Esophagus squamous epithelium (tissue), 5 donors: Measurements from ENCODE around the gene TLE3. TPM values are rescaled to one million over a fixed set of nuclear protein-coding genes. Genes with fewer than 3 reads are reported as not detected.

Source experiments
- DNase-seq: peaks from one replicate; lab custom pipeline; 2025; lab: John Stamatoyannopoulos, UW
- H3K27ac ChIP-seq, 4 donors: fragments of 200-600 bp; sonication (generic); one replicate each; pipeline ENCODE4 v1.5.1; 2016 to 2019; ENCODE audit warnings: mild to moderate bottlenecking in 1 of 4
- H3K27me3 ChIP-seq, 4 donors: fragments of 200-600 bp; sonication (generic); 1 replicate in 3 of 4; 2 replicates in 1 of 4; pipeline versions ENCODE4 v1.5.1 to v1.6.0; 2017 to 2021; ENCODE audit warnings: antibody characterized with exemption in 1 of 4
- H3K36me3 ChIP-seq, 3 donors: fragments of 200-600 bp; sonication (generic); one replicate each; pipeline ENCODE4 v1.5.1; 2016 to 2019
- H3K4me1 ChIP-seq, 3 donors: fragments of 200-600 bp; sonication (generic); one replicate each; pipeline ENCODE4 v1.5.1; 2017 to 2019
- H3K4me3 ChIP-seq, 4 donors: fragments of 200-600 bp; sonication (generic); 1 replicate in 3 of 4; 2 replicates in 1 of 4; pipeline ENCODE4 v1.5.1; 2016 to 2019; ENCODE audit warnings: mild to moderate bottlenecking in 2 of 4, moderate library complexity in 1 of 4
- H3K9me3 ChIP-seq, 3 donors: fragments of 200-600 bp; sonication (generic); one replicate each; pipeline ENCODE4 v1.5.1; 2016 to 2019
- CTCF ChIP-seq, 6 experiments: fragments of 450-650 bp in 4 of 6; fragments of 200-600 bp in 2 of 6; sonication (generic) in 2 of 6; IDR thresholded peaks; one replicate each; pipeline ENCODE4 v1.5.1; 2016 to 2019; ENCODE audit warnings: antibody characterized with exemption in 6 of 6, mild to moderate bottlenecking in 4 of 6, moderate library complexity in 4 of 6
- POLR2A ChIP-seq, 4 donors: fragments of 450-650 bp; IDR thresholded peaks; one replicate each; pipeline ENCODE4 v1.6.1; 2017; ENCODE audit warnings: antibody characterized with exemption in 4 of 4, mild to moderate bottlenecking in 4 of 4, moderate library complexity in 3 of 4
- WGBS, 2 donors: methylation state at CpG; one replicate each; pipeline ENCODE4 v1.1.5; 2018; 5-methylcytosine and 5-hydroxymethylcytosine counted together
- intact Hi-C: fragments of 100-400 bp; cut with DNase I; formaldehyde crosslinking; loops from one replicate; pipeline ENCODE4 v1.15.0; 2022
- total RNA-seq, 4 donors: library from RNA; depleted of rRNA; stranded (reverse); fragments of >200 nt; gene quantifications; one replicate each; pipeline ENCODE4 v1.1.0, GENCODE V29; 2016
- donor health status: DM: yes; HTN: yes; CAD: no.

TLE3 gene
- total RNA-seq, 4 donors from 2014 or later: 49.6 to 133 (median 64.4) TPM

GRCh38 chr15:70065006-70065722 lies 32.6 kb downstream of the TLE3 start:
- TF ChIP-seq POLR2A (IDR thresholded peaks at IDR 0.05) (no peak), CTCF (IDR thresholded peaks at IDR 0.05) (no peak)
- no peaks in the 10 kb centered on the region for H3K27me3 ChIP-seq
- H3K27ac ChIP-seq: no peak overlapping the region
- H3K9me3 ChIP-seq: no peaks in the 10 kb centered on the region
- H3K36me3 ChIP-seq: peaks cover 28 to 100% (median 34%) of the 10 kb centered on the region in 3 donors
- intact Hi-C loops: no loop called here
- DNase-seq: no peak
- H3K4me3 ChIP-seq: no peak overlapping the region
- 77 to 80% methylated on average over 4 of the region's 6 CpGs for WGBS, 2 donors
- H3K4me1 ChIP-seq: peaks cover 0 to 21% (median 8%) of the 10 kb centered on the region in 3 donors

GRCh38 chr15:70064441-70064840 lies 33.3 kb downstream of the TLE3 start:
- no peaks in the 10 kb centered on the region for H3K27me3 ChIP-seq
- TF ChIP-seq POLR2A (IDR thresholded peaks at IDR 0.05): no peak
- TF ChIP-seq CTCF (IDR thresholded peaks at IDR 0.05): no peak
- intact Hi-C loops: no loop called here
- H3K4me3 ChIP-seq: no peak overlapping the region
- no peak overlapping the region for H3K27ac ChIP-seq
- H3K4me1 ChIP-seq: peaks cover 0 to 21% (median 8%) of the 10 kb centered on the region in 3 donors
- H3K36me3 ChIP-seq: peaks cover 28 to 100% (median 36%) of the 10 kb centered on the region in 3 donors
- DNase-seq: no peak
- H3K9me3 ChIP-seq: no peaks in the 10 kb centered on the region
- WGBS, 2 donors: 55 to 95% methylated on average over 3 of the region's 4 CpGs

GRCh38 chr15:70063980-70064379 lies 33.7 kb downstream of the TLE3 start:
- DNase-seq: no peak
- Histone ChIP-seq H3K36me3 (peaks cover 31 to 100% (median 36%) of the 10 kb centered on the region in 3 donors), H3K9me3 (no peaks in the 10 kb centered on the region), H3K27ac (no peak overlapping the region), H3K4me1 (peaks cover 0 to 21% (median 8%) of the 10 kb centered on the region in 3 donors), H3K4me3 (no peak overlapping the region), H3K27me3 (no peaks in the 10 kb centered on the region)
- 100% methylated on average over 1 to 5 of the region's 7 CpGs for WGBS, 2 donors
- intact Hi-C loops: no loop called here
- TF ChIP-seq CTCF (IDR thresholded peaks at IDR 0.05): no peak
- TF ChIP-seq POLR2A (IDR thresholded peaks at IDR 0.05): no peak

DNA sequence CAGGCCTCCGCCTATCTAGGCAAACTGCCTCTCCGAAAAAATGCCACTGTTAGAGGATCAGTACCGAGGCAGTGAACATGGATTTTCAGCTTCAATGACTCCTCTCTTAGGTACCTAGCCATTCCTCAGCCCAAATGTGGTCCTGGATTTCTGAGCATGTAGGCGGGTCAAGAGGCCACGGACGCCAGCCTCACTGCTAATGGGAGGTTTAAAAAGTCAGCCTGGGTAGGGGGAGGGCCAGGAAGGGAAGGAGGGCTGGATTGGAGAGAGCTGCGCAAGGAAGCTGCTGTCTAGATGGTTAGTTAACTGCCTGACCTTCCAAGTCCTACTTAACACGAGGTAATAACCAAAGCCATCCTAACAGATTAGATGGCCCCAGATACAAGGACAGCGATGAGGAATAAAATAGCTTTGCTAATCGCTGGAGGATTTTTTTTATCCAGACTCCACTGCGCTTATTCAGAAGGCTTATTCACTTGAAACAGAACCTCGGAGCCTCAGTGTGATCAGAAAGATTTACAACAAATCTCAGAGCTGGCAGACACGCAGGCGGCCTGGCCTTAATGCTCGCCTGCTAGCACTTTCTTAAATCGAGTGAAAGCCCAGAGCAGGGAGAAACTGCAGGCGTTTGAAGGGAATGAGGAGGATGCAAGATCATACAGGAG lies 34.3 kb downstream of the TLE3 start:
- intact Hi-C loops: no loop called here
- Histone ChIP-seq H3K27me3 (no peaks in the 10 kb centered on the region), H3K9me3 (no peaks in the 10 kb centered on the region), H3K4me1 (peaks cover 0 to 21% (median 8%) of the 10 kb centered on the region in 3 donors), H3K4me3 (no peak overlapping the region), H3K27ac (no peak overlapping the region), H3K36me3 (peaks cover 37 to 100% (median 39%) of the 10 kb centered on the region in 3 donors)
- 89% methylated on average over 15 of the region's 17 CpGs for WGBS, 2 donors
- no peak for TF ChIP-seq CTCF (IDR thresholded peaks at IDR 0.05)
- no peak for TF ChIP-seq POLR2A (IDR thresholded peaks at IDR 0.05)
- DNase-seq: no peak
